Memory B cell (primary cell): Measurements from ENCODE around the gene FANCM.

Experiments used
- ATAC-seq: fragments of 150-1000 bp; cut with Tn5 transposase; 2 replicates; pipeline ENCODE4 v1.10.0; 2021; ENCODE audit warnings: low read depth, mild to moderate bottlenecking, moderate library complexity
- DNase-seq, 2 donors: peaks; one replicate each; pipeline ENCODE4 v3.0.0; 2022; ENCODE audit warnings: low spot score in 2 of 2
- H3K27ac Mint-ChIP-seq: one replicate; pipeline ENCODE4 v1.8.0; 2022; ENCODE audit warnings: mild to moderate bottlenecking, moderate library complexity, mixed read lengths
- H3K27me3 Mint-ChIP-seq: one replicate; pipeline ENCODE4 v1.8.0; 2022; ENCODE audit warnings: mixed read lengths
- H3K36me3 Mint-ChIP-seq: one replicate; pipeline ENCODE4 v1.8.0; 2022; ENCODE audit warnings: mild to moderate bottlenecking, mixed read lengths
- H3K4me1 Mint-ChIP-seq: one replicate; pipeline ENCODE4 v1.8.0; 2022; ENCODE audit warnings: mixed read lengths
- H3K4me3 Mint-ChIP-seq: one replicate; pipeline ENCODE4 v1.8.0; 2022; ENCODE audit warnings: mild to moderate bottlenecking, moderate library complexity, mixed read lengths
- H3K9me3 Mint-ChIP-seq: one replicate; pipeline ENCODE4 v1.8.0; 2022; ENCODE audit warnings: mixed read lengths

Gene FANCM

GRCh38 chr14:45222485-45223262 lies 86.9 kb downstream of the FANCM start:
- peak overlapping the region; percentile 41 for H3K27ac Mint-ChIP-seq
- H3K36me3 Mint-ChIP-seq: peaks cover 31% of the 10 kb centered on the region
- no peak for DNase-seq
- no peak overlapping the region for H3K4me3 Mint-ChIP-seq
- no peaks in the 10 kb centered on the region for H3K27me3 Mint-ChIP-seq
- no peaks in the 10 kb centered on the region for H3K9me3 Mint-ChIP-seq
- ATAC-seq: no peak
- peaks cover 4% of the 10 kb centered on the region for H3K4me1 Mint-ChIP-seq

GRCh38 chr14:45227566-45227965 lies 91.8 kb downstream of the FANCM start:
- Mint-ChIP-seq H3K27ac (no peak overlapping the region), H3K4me3 (no peak overlapping the region), H3K36me3 (peaks cover 46% of the 10 kb centered on the region), H3K27me3 (no peaks in the 10 kb centered on the region), H3K9me3 (no peaks in the 10 kb centered on the region), H3K4me1 (peaks cover 6% of the 10 kb centered on the region)
- DNase-seq (no peak), ATAC-seq (no peak)

GRCh38 chr14:45238988-45239387 lies 103.3 kb downstream of the FANCM start:
- Mint-ChIP-seq H3K4me1 (no peaks in the 10 kb centered on the region), H3K36me3 (peaks cover 23% of the 10 kb centered on the region), H3K27me3 (no peaks in the 10 kb centered on the region), H3K27ac (no peak overlapping the region), H3K4me3 (no peak overlapping the region), H3K9me3 (no peaks in the 10 kb centered on the region)
- ATAC-seq (no peak), DNase-seq (no peak)

- Mint-ChIP-seq H3K27ac (no peak overlapping the region), H3K4me3 (no peak overlapping the region), H3K4me1 (no peaks in the 10 kb centered on the region), H3K27me3 (no peaks in the 10 kb centered on the region), H3K9me3 (no peaks in the 10 kb centered on the region), H3K36me3 (peaks cover 14% of the 10 kb centered on the region)
- no peak for DNase-seq
- no peak for ATAC-seq
These were observed 107.0 kb downstream of the FANCM start for GRCh38 chr14:45242706-45243105.

GRCh38 chr14:45246151-45246550 lies 110.4 kb downstream of the FANCM start:
- Mint-ChIP-seq H3K9me3 (no peaks in the 10 kb centered on the region), H3K27me3 (no peaks in the 10 kb centered on the region), H3K4me3 (no peak overlapping the region), H3K27ac (no peak overlapping the region), H3K4me1 (peaks cover 12% of the 10 kb centered on the region), H3K36me3 (peaks cover 2% of the 10 kb centered on the region)
- no peak for DNase-seq
- no peak for ATAC-seq

GRCh38 chr14:45246691-45247090 lies 111.0 kb downstream of the FANCM start:
- H3K9me3 Mint-ChIP-seq: no peaks in the 10 kb centered on the region
- DNase-seq (no peak), ATAC-seq (no peak)
- no peaks in the 10 kb centered on the region for H3K36me3 Mint-ChIP-seq
- H3K27me3 Mint-ChIP-seq: no peaks in the 10 kb centered on the region
- H3K4me1 Mint-ChIP-seq: peaks cover 16% of the 10 kb centered on the region
- no peak overlapping the region for H3K4me3 Mint-ChIP-seq
- no peak overlapping the region for H3K27ac Mint-ChIP-seq

GRCh38 chr14:45247427-45247826 lies 111.7 kb downstream of the FANCM start:
- H3K4me3 Mint-ChIP-seq: no peak overlapping the region
- no peak overlapping the region for H3K27ac Mint-ChIP-seq
- H3K27me3 Mint-ChIP-seq: no peaks in the 10 kb centered on the region
- H3K36me3 Mint-ChIP-seq: no peaks in the 10 kb centered on the region
- H3K9me3 Mint-ChIP-seq: no peaks in the 10 kb centered on the region
- H3K4me1 Mint-ChIP-seq: peaks cover 16% of the 10 kb centered on the region
- no peak for DNase-seq
- ATAC-seq: no peak

- no peaks in the 10 kb centered on the region for H3K36me3 Mint-ChIP-seq
- no peak for DNase-seq
- no peaks in the 10 kb centered on the region for H3K27me3 Mint-ChIP-seq
- no peak for ATAC-seq
- no peaks in the 10 kb centered on the region for H3K9me3 Mint-ChIP-seq
- H3K4me3 Mint-ChIP-seq: peak overlapping the region; percentile 79
- H3K27ac Mint-ChIP-seq: peak overlapping the region; percentile 90
- peaks cover 16% of the 10 kb centered on the region for H3K4me1 Mint-ChIP-seq
These were observed 114.3 kb downstream of the FANCM start for GRCh38 chr14:45249856-45250575.
